ENCODE results near the gene PID1. TPM values are rescaled to one million over a fixed set of nuclear protein-coding genes. Genes with fewer than 3 reads are reported as not detected.

Gene PID1
- total RNA-seq, 2 experiments from 2014 or later = not detected

- DNase-seq (no peak), ATAC-seq (no peak)
- H3K36me3 Mint-ChIP-seq = no peaks in the 10 kb centered on the region
- H3K9me3 Mint-ChIP-seq (ENCODE audit: low read depth) = no peaks in the 10 kb centered on the region
- H3K4me3 Mint-ChIP-seq = no peak overlapping the region
- CTCF ChIA-PET = no interaction called here
- H3K27ac Mint-ChIP-seq = no peak overlapping the region
- H3K4me1 Mint-ChIP-seq = no peaks in the 10 kb centered on the region
- H3K27me3 Mint-ChIP-seq = no peaks in the 10 kb centered on the region
Observed at GRCh38 chr2:229130522-229130921, 140.6 kb downstream of the PID1 start.

DNA sequence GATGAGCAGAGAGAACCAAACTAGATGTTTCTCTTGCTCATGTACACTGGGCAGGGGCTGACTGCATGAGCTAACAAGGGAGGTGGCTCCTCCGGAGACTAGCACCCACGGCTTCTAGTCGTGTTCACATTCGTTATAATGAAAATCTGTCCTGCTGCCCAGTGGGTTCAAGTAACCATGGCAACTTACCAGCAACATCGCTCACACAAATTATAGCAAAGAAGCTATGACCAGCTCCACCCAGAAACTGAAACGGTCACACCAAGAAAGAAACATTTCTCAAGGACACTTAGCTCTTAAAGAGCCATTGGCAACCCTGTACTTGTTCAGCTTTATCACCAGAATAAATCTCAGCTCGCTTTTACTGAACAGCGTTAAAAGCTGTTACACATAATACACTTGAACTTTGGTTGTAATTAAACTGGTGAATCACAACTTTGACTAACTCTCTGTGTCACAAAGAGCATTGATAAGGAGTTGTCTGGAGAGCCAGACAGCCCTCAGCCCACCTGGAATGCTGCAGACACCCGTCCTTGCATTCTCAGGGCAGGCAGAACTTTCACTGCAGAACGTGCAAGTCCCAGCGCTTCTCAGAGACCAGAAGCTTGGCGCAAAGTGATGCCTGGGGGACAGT lies 141.2 kb downstream of the PID1 start:
- ATAC-seq (no peak), DNase-seq (no peak)
- Mint-ChIP-seq H3K9me3 (ENCODE audit: low read depth) (no peaks in the 10 kb centered on the region), H3K27ac (no peak overlapping the region), H3K4me1 (no peaks in the 10 kb centered on the region), H3K27me3 (no peaks in the 10 kb centered on the region), H3K36me3 (no peaks in the 10 kb centered on the region), H3K4me3 (no peak overlapping the region)
- CTCF ChIA-PET = no interaction called here

DNA sequence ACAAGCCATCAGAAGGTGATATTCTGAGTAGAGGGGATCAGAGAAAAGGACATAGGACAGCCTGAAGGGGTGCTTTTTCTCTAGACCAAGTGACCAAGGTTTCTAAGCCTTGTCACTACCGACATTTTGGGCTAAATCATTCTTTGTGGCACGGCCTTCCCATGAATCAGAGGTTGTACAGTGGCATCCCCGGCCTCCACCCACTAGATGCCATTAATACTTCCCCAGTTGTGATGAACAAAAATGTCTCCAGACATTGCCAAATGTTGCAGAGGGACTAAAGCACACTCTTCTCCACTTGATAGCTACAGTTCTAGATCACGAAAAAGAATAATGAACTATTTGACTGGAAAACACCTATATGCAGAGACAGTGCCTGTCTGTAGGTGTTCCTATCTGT lies 143.6 kb downstream of the PID1 start:
- no peaks in the 10 kb centered on the region for H3K4me1 Mint-ChIP-seq
- DNase-seq (no peak), ATAC-seq (no peak)
- CTCF ChIA-PET = no interaction called here
- no peaks in the 10 kb centered on the region for H3K36me3 Mint-ChIP-seq
- H3K4me3 Mint-ChIP-seq = no peak overlapping the region
- no peak overlapping the region for H3K27ac Mint-ChIP-seq
- H3K27me3 Mint-ChIP-seq = no peaks in the 10 kb centered on the region
- no peaks in the 10 kb centered on the region for H3K9me3 Mint-ChIP-seq (ENCODE audit: low read depth)

DNA sequence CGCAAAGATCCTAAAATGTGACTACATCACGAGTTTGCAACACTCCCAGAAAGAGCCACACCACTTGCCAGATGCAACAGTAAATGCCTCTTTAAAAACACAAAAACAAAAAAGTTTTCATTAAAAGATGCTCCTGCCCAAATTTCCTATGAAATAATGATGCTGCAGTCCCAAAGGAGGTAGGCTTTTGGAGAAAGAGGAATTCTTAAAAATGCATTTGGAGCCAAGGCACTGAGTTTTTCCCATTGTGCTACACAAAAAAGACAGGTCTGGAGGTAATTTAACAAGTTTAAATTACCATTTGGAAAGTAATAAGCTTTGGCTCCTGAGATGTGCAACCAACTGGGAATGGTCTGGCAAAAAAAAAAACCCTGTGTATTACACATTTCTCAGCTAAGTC lies 145.0 kb downstream of the PID1 start:
- no peak for ATAC-seq
- no peaks in the 10 kb centered on the region for H3K36me3 Mint-ChIP-seq
- H3K27me3 Mint-ChIP-seq = no peaks in the 10 kb centered on the region
- no peak overlapping the region for H3K4me3 Mint-ChIP-seq
- H3K27ac Mint-ChIP-seq = no peak overlapping the region
- CTCF ChIA-PET = no interaction called here
- H3K9me3 Mint-ChIP-seq (ENCODE audit: low read depth) = no peaks in the 10 kb centered on the region
- DNase-seq = no peak
- no peaks in the 10 kb centered on the region for H3K4me1 Mint-ChIP-seq

DNA sequence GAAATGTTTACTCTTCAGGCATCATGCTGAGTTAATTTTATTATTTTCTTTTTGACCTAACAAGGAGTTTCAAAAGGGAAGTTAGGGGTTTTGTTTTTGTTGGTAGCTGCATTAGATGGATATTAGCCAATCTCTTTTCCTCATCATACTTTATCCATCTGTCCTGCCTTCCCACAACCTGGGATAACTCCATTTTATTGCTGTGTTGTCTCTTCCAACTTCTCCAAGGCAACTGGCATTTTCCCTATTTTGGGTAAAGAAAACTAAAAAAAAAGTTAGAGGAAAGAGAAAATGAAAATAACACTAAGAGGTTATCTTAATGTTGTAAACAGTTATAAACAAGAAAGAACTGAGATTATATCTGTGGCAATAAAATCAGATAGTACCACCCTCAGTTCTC lies 147.0 kb downstream of the PID1 start:
- CTCF ChIA-PET = no interaction called here
- Mint-ChIP-seq H3K4me3 (no peak overlapping the region), H3K27ac (no peak overlapping the region), H3K9me3 (ENCODE audit: low read depth) (no peaks in the 10 kb centered on the region), H3K27me3 (no peaks in the 10 kb centered on the region), H3K4me1 (no peaks in the 10 kb centered on the region), H3K36me3 (no peaks in the 10 kb centered on the region)
- ATAC-seq = no peak
- no peak for DNase-seq

DNA sequence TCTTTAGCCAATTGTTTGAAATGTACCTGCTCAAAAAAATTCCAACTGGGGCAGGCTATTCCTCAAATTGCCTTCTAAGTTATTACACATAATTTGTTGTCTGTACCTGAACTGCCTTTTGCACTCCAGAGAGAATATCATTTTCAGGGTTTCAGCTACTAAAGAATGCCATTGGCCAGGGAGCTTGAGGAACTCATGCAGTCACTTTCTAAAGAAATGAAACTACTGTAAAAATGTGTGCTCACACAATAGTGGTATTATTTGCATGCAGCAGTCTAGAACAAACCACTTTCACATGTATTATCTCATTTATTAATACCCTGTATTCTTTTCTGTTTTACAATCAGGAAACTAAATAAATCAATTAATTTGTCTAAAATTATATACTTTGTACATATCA lies 152.2 kb downstream of the PID1 start:
- H3K4me1 Mint-ChIP-seq = no peaks in the 10 kb centered on the region
- CTCF ChIA-PET = no interaction called here
- H3K36me3 Mint-ChIP-seq = no peaks in the 10 kb centered on the region
- H3K4me3 Mint-ChIP-seq = no peak overlapping the region
- no peak overlapping the region for H3K27ac Mint-ChIP-seq
- no peak for DNase-seq
- H3K27me3 Mint-ChIP-seq = no peaks in the 10 kb centered on the region
- ATAC-seq = no peak
- H3K9me3 Mint-ChIP-seq (ENCODE audit: low read depth) = no peaks in the 10 kb centered on the region

DNA sequence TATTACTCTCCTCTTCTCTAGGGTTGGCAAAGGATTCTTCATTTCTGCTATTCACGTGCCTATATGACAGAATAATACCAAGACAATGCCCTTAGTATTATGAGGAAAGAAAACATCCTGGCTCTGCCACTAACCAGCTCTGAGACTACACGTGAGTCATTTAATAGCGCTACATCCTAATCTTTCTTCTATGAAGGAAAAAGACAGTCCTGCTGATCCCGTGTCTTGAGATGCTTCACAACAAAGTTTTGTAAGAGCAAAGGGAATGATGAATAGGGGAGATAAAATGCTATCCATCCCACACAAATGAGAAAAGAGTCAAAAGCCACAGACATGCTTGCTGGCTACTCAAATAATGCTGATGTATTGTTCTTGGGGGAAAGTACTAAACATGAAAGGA lies 152.8 kb downstream of the PID1 start:
- Mint-ChIP-seq H3K27ac (no peak overlapping the region), H3K36me3 (no peaks in the 10 kb centered on the region), H3K4me3 (no peak overlapping the region), H3K27me3 (no peaks in the 10 kb centered on the region), H3K4me1 (no peaks in the 10 kb centered on the region), H3K9me3 (ENCODE audit: low read depth) (no peaks in the 10 kb centered on the region)
- DNase-seq = no peak
- ATAC-seq = no peak
- CTCF ChIA-PET = no interaction called here

- Mint-ChIP-seq H3K4me1 (no peaks in the 10 kb centered on the region), H3K4me3 (no peak overlapping the region), H3K9me3 (ENCODE audit: low read depth) (peaks cover 2% of the 10 kb centered on the region), H3K27me3 (no peaks in the 10 kb centered on the region), H3K27ac (no peak overlapping the region), H3K36me3 (no peaks in the 10 kb centered on the region)
- DNase-seq = no peak
- CTCF ChIA-PET = no interaction called here
- no peak for ATAC-seq
Observed at GRCh38 chr2:229111744-229112143, 159.3 kb downstream of the PID1 start.

- Mint-ChIP-seq H3K36me3 (no peaks in the 10 kb centered on the region), H3K4me3 (no peak overlapping the region), H3K9me3 (ENCODE audit: low read depth) (peaks cover 2% of the 10 kb centered on the region), H3K27me3 (no peaks in the 10 kb centered on the region), H3K4me1 (no peaks in the 10 kb centered on the region), H3K27ac (no peak overlapping the region)
- ATAC-seq (no peak), DNase-seq (no peak)
- CTCF ChIA-PET = no interaction called here
Observed at GRCh38 chr2:229109195-229109594, 161.9 kb downstream of the PID1 start.

- ATAC-seq (no peak), DNase-seq (no peak)
- CTCF ChIA-PET = no interaction called here
- Mint-ChIP-seq H3K9me3 (ENCODE audit: low read depth) (peaks cover 2% of the 10 kb centered on the region), H3K27ac (no peak overlapping the region), H3K36me3 (no peaks in the 10 kb centered on the region), H3K4me3 (no peak overlapping the region), H3K4me1 (no peaks in the 10 kb centered on the region), H3K27me3 (no peaks in the 10 kb centered on the region)
Observed at GRCh38 chr2:229107601-229108000, 163.5 kb downstream of the PID1 start.

GRCh38 chr2:229104974-229105387 lies 166.1 kb downstream of the PID1 start:
- no peak for DNase-seq
- no peak for ATAC-seq
- no peak overlapping the region for H3K27ac Mint-ChIP-seq
- no peaks in the 10 kb centered on the region for H3K27me3 Mint-ChIP-seq
- no peaks in the 10 kb centered on the region for H3K9me3 Mint-ChIP-seq (ENCODE audit: low read depth)
- H3K36me3 Mint-ChIP-seq = no peaks in the 10 kb centered on the region
- no peaks in the 10 kb centered on the region for H3K4me1 Mint-ChIP-seq
- no peak overlapping the region for H3K4me3 Mint-ChIP-seq
- CTCF ChIA-PET = no interaction called here

GRCh38 chr2:229104025-229104424 lies 167.1 kb downstream of the PID1 start:
- no peaks in the 10 kb centered on the region for H3K36me3 Mint-ChIP-seq
- no peaks in the 10 kb centered on the region for H3K27me3 Mint-ChIP-seq
- no peak overlapping the region for H3K27ac Mint-ChIP-seq
- H3K9me3 Mint-ChIP-seq (ENCODE audit: low read depth) = no peaks in the 10 kb centered on the region
- H3K4me3 Mint-ChIP-seq = no peak overlapping the region
- ATAC-seq = no peak
- DNase-seq = no peak
- CTCF ChIA-PET = no interaction called here
- H3K4me1 Mint-ChIP-seq = no peaks in the 10 kb centered on the region

- Mint-ChIP-seq H3K4me3 (no peak overlapping the region), H3K27me3 (no peaks in the 10 kb centered on the region)
Observed at GRCh38 chr2:229101314-229101713, 169.8 kb downstream of the PID1 start.

GRCh38 chr2:229099231-229099630 lies 171.9 kb downstream of the PID1 start:
- Mint-ChIP-seq H3K4me1 (no peaks in the 10 kb centered on the region), H3K27me3 (no peaks in the 10 kb centered on the region), H3K9me3 (ENCODE audit: low read depth) (peaks cover 3% of the 10 kb centered on the region), H3K36me3 (no peaks in the 10 kb centered on the region), H3K27ac (no peak overlapping the region), H3K4me3 (no peak overlapping the region)
- CTCF ChIA-PET = no interaction called here
- DNase-seq (no peak), ATAC-seq (no peak)

More at GRCh38 chr2:229101314-229101713, 169.8 kb downstream of the PID1 start:
- Mint-ChIP-seq H3K9me3 (ENCODE audit: low read depth) (no peaks in the 10 kb centered on the region), H3K4me1 (no peaks in the 10 kb centered on the region), H3K36me3 (no peaks in the 10 kb centered on the region), H3K27ac (no peak overlapping the region)
- no peak for ATAC-seq
- no peak for DNase-seq
- CTCF ChIA-PET = no interaction called here

- CTCF ChIA-PET = no interaction called here
- Mint-ChIP-seq H3K27ac (no peak overlapping the region), H3K4me1 (no peaks in the 10 kb centered on the region), H3K4me3 (no peak overlapping the region), H3K27me3 (no peaks in the 10 kb centered on the region), H3K9me3 (ENCODE audit: low read depth) (peaks cover 3% of the 10 kb centered on the region), H3K36me3 (no peaks in the 10 kb centered on the region)
- DNase-seq (no peak), ATAC-seq (no peak)
Observed at GRCh38 chr2:229098801-229099200, 172.3 kb downstream of the PID1 start.
